ENCODE measurements around the gene KAT8.

DNA sequence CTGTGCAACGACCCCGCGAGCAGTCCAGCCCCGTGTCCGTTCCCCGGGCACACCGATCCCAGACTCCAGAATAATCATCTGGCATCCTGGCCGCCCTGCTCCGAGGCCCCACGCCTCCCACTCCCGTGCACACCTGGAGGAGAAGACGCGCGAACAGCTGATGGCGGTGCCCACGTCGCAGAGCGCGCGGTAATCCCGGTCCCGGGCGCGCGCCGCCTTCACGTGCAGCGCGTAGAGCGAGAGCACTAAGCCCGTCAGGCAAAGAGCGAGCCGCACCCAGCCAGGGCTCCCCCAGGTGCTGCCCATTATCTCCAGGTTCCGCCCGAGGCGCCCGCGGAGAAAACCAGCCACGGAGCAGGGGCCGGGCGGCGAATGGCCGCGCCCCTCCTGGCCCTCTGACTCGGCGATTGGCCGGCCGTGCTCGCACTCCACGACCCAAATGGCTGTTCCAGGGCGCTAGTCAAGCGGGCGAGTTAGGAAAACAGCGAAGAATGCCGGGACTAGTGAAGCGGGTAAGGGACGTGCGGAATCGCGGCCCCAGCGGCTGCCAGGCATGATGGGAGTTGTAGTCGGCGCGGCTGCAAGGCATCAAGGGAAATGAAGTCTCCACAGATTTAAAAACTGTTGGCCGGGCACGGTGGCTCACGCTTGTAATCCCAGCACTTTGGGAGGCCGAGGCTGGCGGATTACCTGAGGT is 22.9 kb upstream of the KAT8 start, which contains the start of gene VKORC1:
- TF ChIP-seq, protein P1, sequence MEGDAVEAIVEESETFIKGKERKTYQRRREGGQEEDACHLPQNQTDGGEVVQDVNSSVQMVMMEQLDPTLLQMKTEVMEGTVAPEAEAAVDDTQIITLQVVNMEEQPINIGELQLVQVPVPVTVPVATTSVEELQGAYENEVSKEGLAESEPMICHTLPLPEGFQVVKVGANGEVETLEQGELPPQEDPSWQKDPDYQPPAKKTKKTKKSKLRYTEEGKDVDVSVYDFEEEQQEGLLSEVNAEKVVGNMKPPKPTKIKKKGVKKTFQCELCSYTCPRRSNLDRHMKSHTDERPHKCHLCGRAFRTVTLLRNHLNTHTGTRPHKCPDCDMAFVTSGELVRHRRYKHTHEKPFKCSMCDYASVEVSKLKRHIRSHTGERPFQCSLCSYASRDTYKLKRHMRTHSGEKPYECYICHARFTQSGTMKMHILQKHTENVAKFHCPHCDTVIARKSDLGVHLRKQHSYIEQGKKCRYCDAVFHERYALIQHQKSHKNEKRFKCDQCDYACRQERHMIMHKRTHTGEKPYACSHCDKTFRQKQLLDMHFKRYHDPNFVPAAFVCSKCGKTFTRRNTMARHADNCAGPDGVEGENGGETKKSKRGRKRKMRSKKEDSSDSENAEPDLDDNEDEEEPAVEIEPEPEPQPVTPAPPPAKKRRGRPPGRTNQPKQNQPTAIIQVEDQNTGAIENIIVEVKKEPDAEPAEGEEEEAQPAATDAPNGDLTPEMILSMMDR (IDR thresholded peaks at IDR 0.05): peak in 2 of 7 experiments; percentile 7 to 17
- TF ChIP-seq POLR2AphosphoS5 (IDR thresholded peaks at IDR 0.05) (peak; percentile 75 to 91 (median 82)), EP300 (IDR thresholded peaks at IDR 0.05) (no peak), POLR2A (IDR thresholded peaks at IDR 0.05) (no peak)

All from stomach (tissue), 4 donors.